Neural cell (in vitro differentiated cells): ENCODE results near the gene DLX1.

Experiments used
- EP300 ChIP-seq: fragments of 450-650 bp; conservative IDR thresholded peaks from 2 replicates; pipeline ENCODE4 v1.6.1; 2014; ENCODE audit warnings: antibody characterized with exemption, mild to moderate bottlenecking, moderate library complexity; ENCODE audit not compliant: poor library complexity, severe bottlenecking
- EZH2 ChIP-seq: fragments of 200-600, 300-800 bp; shearing (Covaris generic), sonication (generic); IDR thresholded peaks from 2 replicates; pipeline ENCODE4 v1.6.1; 2014; ENCODE audit warnings: antibody characterized with exemption, low read length, borderline replicate concordance, mild to moderate bottlenecking; ENCODE audit not compliant: insufficient read depth, poor library complexity, severe bottlenecking
- MXI1 ChIP-seq: fragments of 450-650 bp; conservative IDR thresholded peaks from 2 replicates; pipeline ENCODE4 v1.6.1; 2014; ENCODE audit warnings: antibody characterized with exemption, mild to moderate bottlenecking; ENCODE audit not compliant: poor library complexity, severe bottlenecking
- POLR2AphosphoS5 ChIP-seq: IDR thresholded peaks from 2 replicates; pipeline ENCODE4 v1.6.1; 2012
- RAD21 ChIP-seq: fragments of 450-650 bp; conservative IDR thresholded peaks from 2 replicates; pipeline ENCODE4 v1.6.1; 2014; ENCODE audit warnings: antibody characterized with exemption, mild to moderate bottlenecking, moderate library complexity
- SMC3 ChIP-seq: fragments of 450-650 bp; conservative IDR thresholded peaks from 2 replicates; pipeline ENCODE4 v1.6.1; 2014; ENCODE audit warnings: antibody characterized with exemption, mild to moderate bottlenecking, moderate library complexity; ENCODE audit not compliant: poor library complexity
- TAF1 ChIP-seq: IDR thresholded peaks from 2 replicates; pipeline ENCODE4 v1.6.1; 2012; ENCODE audit warnings: low read depth
- TF ChIP-seq, protein P1 (sequence below): fragments of 450-650 bp; IDR thresholded peaks from 2 replicates; pipeline ENCODE4 v1.5.1; 2014; ENCODE audit warnings: antibody characterized with exemption, mild to moderate bottlenecking, moderate library complexity; ENCODE audit not compliant: poor library complexity, severe bottlenecking

DNA sequence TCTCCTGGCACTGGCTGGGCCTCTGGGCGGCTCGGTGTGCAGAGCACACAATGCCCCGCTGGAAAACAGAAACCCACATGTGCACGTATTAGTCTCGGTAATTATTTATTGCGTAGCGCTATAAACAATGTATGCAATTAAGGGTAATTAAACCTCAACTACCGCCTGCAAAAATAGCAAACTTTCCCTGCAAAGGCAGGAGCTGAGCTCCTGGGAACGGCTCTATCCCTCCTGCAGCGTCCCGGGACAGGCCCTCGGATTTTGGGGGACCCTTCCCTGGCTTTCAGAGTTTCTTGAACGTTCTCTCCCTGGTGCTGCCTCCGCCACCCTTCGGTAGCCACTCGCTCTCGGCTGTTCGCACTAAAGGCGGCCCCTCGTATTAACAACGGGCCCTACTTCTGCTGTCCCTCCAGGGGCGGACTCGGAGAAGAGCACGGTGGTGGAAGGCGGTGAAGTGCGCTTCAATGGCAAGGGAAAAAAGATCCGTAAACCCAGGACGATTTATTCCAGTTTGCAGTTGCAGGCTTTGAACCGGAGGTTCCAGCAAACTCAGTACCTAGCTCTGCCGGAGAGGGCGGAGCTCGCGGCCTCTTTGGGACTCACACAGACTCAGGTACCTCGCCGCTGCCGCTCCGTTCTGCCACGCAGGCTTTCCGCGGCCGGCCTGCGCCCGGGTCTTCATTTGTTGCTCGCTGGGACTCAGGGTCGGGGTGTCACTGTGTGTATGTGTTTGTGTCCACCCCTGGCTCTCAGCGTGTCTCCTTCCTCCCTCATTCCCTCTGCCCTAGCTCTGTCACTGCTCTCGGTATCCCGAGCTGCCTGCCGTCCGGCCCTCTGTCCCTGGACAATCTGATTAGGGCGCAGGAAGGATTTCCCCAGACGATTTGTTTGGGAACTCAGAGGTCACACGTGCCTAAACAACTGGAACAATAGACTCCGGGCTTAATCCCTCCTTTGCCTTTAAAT lies 1.2 kb downstream of the DLX1 start:
- TF ChIP-seq, protein P1, sequence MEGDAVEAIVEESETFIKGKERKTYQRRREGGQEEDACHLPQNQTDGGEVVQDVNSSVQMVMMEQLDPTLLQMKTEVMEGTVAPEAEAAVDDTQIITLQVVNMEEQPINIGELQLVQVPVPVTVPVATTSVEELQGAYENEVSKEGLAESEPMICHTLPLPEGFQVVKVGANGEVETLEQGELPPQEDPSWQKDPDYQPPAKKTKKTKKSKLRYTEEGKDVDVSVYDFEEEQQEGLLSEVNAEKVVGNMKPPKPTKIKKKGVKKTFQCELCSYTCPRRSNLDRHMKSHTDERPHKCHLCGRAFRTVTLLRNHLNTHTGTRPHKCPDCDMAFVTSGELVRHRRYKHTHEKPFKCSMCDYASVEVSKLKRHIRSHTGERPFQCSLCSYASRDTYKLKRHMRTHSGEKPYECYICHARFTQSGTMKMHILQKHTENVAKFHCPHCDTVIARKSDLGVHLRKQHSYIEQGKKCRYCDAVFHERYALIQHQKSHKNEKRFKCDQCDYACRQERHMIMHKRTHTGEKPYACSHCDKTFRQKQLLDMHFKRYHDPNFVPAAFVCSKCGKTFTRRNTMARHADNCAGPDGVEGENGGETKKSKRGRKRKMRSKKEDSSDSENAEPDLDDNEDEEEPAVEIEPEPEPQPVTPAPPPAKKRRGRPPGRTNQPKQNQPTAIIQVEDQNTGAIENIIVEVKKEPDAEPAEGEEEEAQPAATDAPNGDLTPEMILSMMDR: peak; percentile 48
- TF ChIP-seq EZH2 (no peak), SMC3 (no peak), MXI1 (no peak), POLR2AphosphoS5 (no peak), RAD21 (peak; percentile 4), TAF1 (no peak), EP300 (no peak)
